ENCODE measurements around the gene YBX1.

The YBX1 gene

DNA sequence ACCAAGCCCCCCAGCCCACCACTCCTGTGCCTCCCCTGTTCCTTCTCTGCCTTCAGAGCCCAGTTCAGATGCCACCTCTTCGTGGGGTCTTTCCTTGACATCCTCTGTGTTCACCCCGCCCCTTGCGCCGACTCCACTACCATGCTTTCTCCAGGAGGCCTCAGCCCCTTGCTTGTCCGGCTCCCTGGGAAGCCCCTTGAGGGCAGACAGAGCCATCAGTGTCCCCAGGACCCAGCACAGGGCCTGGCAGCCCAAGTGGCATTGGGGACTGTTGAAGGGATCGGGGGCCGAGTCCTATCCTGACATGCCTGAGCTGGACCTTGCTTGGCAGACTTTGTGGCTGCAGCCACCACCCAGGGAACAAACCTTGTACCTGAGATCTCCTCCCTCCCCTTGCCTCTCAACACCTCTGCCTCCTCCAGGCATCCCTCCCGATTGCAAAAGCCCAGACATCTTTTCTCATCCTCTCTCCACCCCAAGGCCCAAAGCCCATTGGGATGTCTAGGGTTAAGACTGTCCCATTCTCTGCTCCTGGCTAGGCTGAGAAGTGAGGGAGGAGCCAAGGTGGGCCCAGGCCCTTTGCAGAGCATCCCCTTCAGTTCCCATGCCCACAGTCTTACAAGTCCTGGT is 54.5 kb downstream of the YBX1 start:
- H3K27me3 ChIP-seq (ENCODE audit: insufficient read depth, low read length), result peaks cover 3% of the 10 kb centered on the region; the same call in 1 of the 2 replicates
- H3K27ac ChIP-seq (ENCODE audit: low read depth, low read length, poor library complexity, severe bottlenecking), result no peak overlapping the region
- H4K20me1 ChIP-seq (ENCODE audit: insufficient read depth, low read length), result no peaks in the 10 kb centered on the region
- no peaks in the 10 kb centered on the region for H3F3A ChIP-seq (ENCODE audit: insufficient read depth, low read length)
- H3K9me3 ChIP-seq (ENCODE audit: low read length), result no peaks in the 10 kb centered on the region
- no peak overlapping the region for H2AFZ ChIP-seq (ENCODE audit: low read length)
- no peak overlapping the region for H3K4me3 ChIP-seq (ENCODE audit: low read depth, low read length, poor library complexity, severe bottlenecking)
- no peaks in the 10 kb centered on the region for H3K9me2 ChIP-seq (ENCODE audit: low read depth, low read length)
- no peaks in the 10 kb centered on the region for H3K36me3 ChIP-seq (ENCODE audit: insufficient read depth, low read length)
- H3K4me2 ChIP-seq (ENCODE audit: low read length), result no peak overlapping the region
- H3K4me1 ChIP-seq (ENCODE audit: insufficient read depth, low read length, severe bottlenecking), result no peaks in the 10 kb centered on the region
- TF ChIP-seq EZH2 (IDR thresholded peaks at IDR 0.05; ENCODE audit: borderline replicate concordance, low read length) (no peak), CTCF (IDR thresholded peaks at IDR 0.05; ENCODE audit: low read length) (no peak)
- H3K79me2 ChIP-seq (ENCODE audit: insufficient read depth, low read length), result no peaks in the 10 kb centered on the region
- H3K9ac ChIP-seq (ENCODE audit: low read length), result no peak overlapping the region

GRCh38 chr1:42737257-42737656 is 55.0 kb downstream of the YBX1 start:
- no peaks in the 10 kb centered on the region for H3K79me2 ChIP-seq (ENCODE audit: insufficient read depth, low read length)
- H3K9me3 ChIP-seq (ENCODE audit: low read length), result no peaks in the 10 kb centered on the region
- H3K4me2 ChIP-seq (ENCODE audit: low read length), result no peak overlapping the region
- no peak overlapping the region for H3K9ac ChIP-seq (ENCODE audit: low read length)
- no peak overlapping the region for H3K4me3 ChIP-seq (ENCODE audit: low read depth, low read length, poor library complexity, severe bottlenecking)
- H3K4me1 ChIP-seq (ENCODE audit: insufficient read depth, low read length, severe bottlenecking), result no peaks in the 10 kb centered on the region
- H3K9me2 ChIP-seq (ENCODE audit: low read depth, low read length), result no peaks in the 10 kb centered on the region
- TF ChIP-seq EZH2 (IDR thresholded peaks at IDR 0.05; ENCODE audit: borderline replicate concordance, low read length) (no peak), CTCF (IDR thresholded peaks at IDR 0.05; ENCODE audit: low read length) (peak; percentile 23; the same call in 1 of the 2 replicates)
- no peak overlapping the region for H2AFZ ChIP-seq (ENCODE audit: low read length)
- H4K20me1 ChIP-seq (ENCODE audit: insufficient read depth, low read length), result no peaks in the 10 kb centered on the region
- H3K27ac ChIP-seq (ENCODE audit: low read depth, low read length, poor library complexity, severe bottlenecking), result no peak overlapping the region
- H3K27me3 ChIP-seq (ENCODE audit: insufficient read depth, low read length), result peaks cover 2% of the 10 kb centered on the region; the same call in 1 of the 2 replicates
- H3F3A ChIP-seq (ENCODE audit: insufficient read depth, low read length), result no peaks in the 10 kb centered on the region
- no peaks in the 10 kb centered on the region for H3K36me3 ChIP-seq (ENCODE audit: insufficient read depth, low read length)

DNA sequence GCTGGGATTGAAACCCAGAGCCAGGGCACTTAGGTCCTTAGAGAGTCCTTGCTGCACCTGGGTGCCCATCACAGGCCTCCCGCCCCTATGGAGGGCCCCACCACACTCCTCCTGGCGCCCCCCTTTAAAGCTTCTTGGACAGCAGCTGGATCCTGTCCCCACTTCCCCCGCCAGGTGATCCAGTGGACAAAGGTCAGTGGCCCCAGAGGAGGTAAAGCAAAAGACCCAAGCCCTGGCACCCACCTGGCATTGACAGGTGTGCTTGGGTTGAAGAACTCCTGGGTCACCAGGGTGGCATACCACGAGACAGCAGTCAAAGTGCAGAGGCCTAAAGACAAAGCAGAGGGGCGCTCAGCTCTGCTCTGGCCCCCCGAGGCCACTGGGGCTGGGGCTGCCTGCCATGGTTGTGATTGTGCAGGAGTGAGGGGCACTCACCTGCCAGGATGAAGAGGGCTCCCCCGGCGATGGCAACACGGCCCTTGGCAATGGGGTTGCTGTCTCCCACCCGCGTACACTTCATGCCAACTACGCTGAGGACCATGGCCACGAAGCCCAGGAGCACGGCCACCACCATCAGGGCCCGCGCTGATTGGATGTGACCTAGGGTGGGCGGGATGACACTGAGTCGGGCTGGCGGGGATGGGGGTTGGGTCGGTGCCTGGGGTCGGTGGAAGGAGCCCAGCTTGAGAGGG is 55.9 kb downstream of the YBX1 start:
- Histone ChIP-seq H4K20me1 (ENCODE audit: insufficient read depth, low read length) (no peaks in the 10 kb centered on the region), H3K9me3 (ENCODE audit: low read length) (no peaks in the 10 kb centered on the region), H3K4me3 (ENCODE audit: low read depth, low read length, poor library complexity, severe bottlenecking) (no peak overlapping the region), H3K79me2 (ENCODE audit: insufficient read depth, low read length) (no peaks in the 10 kb centered on the region), H3K4me1 (ENCODE audit: insufficient read depth, low read length, severe bottlenecking) (no peaks in the 10 kb centered on the region), H3K9ac (ENCODE audit: low read length) (no peak overlapping the region), H3F3A (ENCODE audit: insufficient read depth, low read length) (no peaks in the 10 kb centered on the region), H2AFZ (ENCODE audit: low read length) (no peak overlapping the region), H3K9me2 (ENCODE audit: low read depth, low read length) (no peaks in the 10 kb centered on the region), H3K36me3 (ENCODE audit: insufficient read depth, low read length) (no peaks in the 10 kb centered on the region), H3K4me2 (ENCODE audit: low read length) (no peak overlapping the region), H3K27ac (ENCODE audit: low read depth, low read length, poor library complexity, severe bottlenecking) (no peak overlapping the region), H3K27me3 (ENCODE audit: insufficient read depth, low read length) (no peaks in the 10 kb centered on the region; the same call in 1 of the 2 replicates)
- TF ChIP-seq EZH2 (IDR thresholded peaks at IDR 0.05; ENCODE audit: borderline replicate concordance, low read length), result no peak
- TF ChIP-seq CTCF (IDR thresholded peaks at IDR 0.05; ENCODE audit: low read length), result no peak
